GM19043 (cell line): ENCODE data around the gene PDE6D.

Source experiments
- ATAC-seq: cut with Tn5 transposase; IDR thresholded peaks from one replicate; pipeline ENCODE4 v1.9.1; 2021; ENCODE audit warnings: low read depth; ENCODE audit not compliant: unreplicated experiment

PDE6D gene

DNA sequence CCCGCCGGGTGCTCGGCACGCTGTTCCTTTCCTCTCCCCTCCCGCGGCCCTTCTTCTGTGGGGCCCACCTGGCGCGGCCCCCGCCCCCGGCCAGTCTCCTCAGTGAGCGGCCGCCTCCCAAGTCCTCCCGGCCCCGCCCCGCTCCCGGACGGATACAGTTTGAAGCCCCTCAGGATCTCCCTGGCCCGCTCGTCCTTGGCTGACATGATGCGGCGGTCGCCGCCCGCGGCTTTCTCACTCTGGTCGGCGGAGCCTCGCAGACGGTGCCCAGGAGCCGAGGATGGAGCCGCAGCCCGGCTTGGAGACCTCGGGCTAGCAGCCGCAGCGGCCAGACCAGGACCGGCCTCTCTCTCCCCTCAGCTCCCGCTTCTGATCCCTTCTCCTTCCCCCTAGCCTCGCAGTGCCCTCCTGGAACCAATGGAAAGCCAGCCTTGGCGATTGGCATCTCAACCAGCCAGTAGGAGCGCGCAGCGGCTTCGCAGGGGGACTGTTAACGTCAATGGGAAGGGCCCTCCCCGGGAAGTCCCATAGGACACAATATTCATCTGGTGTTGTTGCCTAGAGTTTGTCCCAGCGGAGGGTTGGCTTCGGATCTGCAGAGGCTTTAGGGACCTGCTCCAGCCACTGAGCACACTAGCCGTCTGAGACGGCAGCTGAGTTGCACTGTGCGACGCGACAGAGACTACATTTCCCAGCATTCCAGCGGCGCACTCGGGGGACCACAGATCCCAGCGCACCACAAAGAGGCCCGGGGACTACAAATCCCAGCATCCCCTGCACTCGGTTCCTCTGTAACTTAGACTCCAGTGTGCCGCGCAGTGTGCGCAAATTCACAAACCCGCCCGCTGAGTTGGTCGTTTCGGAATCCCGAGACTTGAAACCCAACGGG lies at the start of gene PDE6D:
TSS of gene PDE6D (minus strand) at position 374 of the 889 bp plus-strand sequence. CDS start at position 206, 168 bp downstream.
- ATAC-seq: peak; percentile 89

GRCh38 chr2:231821908-231822307 lies 40.8 kb upstream of the PDE6D start:
- ATAC-seq: no peak

GRCh38 chr2:231820786-231821303 lies 39.8 kb upstream of the PDE6D start:
- ATAC-seq: no peak

GRCh38 chr2:231819447-231820042 lies 38.5 kb upstream of the PDE6D start:
- no peak for ATAC-seq

DNA sequence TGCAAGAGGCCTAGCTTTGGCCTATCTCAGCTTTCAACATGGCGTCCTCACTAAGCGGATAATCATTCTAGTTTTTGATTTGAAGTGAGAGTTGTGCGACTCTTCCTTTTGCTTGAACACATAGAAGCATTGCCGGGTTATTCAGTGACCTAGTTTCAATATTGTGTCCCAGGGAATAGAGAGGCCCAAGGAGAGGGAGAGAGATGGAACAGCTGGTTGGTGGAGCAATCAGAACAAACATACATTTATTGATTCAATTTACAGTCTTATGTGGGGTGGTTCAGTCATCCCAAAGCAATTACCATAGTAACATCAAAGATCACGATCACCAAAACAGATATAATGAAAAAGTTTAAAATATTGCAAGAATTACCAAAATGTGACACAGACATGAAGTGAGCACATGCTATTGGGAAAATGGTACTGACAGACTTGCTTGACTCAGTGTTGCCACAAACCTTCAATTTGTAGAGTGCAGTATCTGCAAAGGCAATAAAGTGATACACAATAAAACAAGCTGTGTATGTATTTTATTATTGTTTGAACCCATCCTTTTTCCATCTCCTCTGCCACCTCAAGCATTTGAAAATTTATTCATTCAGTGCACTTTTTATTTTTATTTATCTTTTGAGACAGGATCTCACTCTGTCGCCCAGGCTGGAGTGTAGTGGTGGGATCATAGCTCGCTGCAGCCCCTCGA lies 35.4 kb upstream of the PDE6D start:
- no peak for ATAC-seq

DNA sequence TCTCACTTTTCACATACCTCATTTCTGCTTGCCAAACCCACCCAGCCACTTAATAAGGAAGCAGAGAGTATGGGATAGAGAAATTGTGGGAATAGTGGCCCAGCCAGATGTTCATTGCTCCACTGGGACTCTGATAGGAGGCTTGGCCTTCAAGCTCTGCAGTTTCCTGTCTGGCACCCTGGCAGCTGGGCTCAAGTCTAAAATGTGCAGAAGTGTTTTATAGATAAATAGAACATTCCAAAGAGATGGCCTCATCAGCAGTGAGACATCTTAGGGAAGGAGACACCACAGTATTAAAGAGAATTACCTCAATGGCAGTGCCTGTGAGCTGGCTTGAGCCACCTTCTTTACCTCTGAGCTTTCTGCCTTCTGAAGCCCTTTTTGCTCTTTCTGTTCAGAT lies 29.8 kb upstream of the PDE6D start:
- no peak for ATAC-seq

GRCh38 chr2:231807020-231807419 lies 25.9 kb upstream of the PDE6D start:
- no peak for ATAC-seq

DNA sequence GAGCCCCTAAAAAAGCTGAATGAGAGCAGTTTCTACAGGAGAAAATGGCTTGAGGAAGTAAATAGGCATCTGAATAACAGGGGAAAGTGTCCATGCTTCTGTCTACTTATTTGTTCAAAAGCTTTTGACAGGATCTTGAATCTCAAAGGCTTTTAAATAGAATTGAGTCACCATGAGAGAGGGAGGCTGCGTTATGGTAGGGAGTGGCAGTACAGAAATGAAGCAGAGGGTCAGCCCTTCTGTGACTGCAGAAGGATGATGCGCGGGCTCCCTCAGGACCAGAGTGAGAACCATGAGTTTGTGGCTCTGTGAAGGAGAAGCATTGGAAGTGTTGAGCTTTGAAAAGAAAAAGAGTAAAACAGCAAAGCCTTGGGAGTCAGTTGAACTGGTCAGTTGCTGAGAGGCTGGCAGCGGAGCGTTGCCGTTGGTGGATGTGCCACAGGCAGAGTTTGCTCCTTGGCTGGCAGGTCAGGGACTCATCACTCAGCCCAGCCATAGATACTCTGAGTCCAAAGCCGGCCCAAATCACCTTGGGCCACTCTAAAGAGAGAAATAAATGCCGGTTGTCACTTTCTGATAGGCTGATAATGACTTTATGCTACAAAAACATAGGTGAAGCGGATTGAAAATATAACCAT lies 22.5 kb upstream of the PDE6D start:
- ATAC-seq: no peak

DNA sequence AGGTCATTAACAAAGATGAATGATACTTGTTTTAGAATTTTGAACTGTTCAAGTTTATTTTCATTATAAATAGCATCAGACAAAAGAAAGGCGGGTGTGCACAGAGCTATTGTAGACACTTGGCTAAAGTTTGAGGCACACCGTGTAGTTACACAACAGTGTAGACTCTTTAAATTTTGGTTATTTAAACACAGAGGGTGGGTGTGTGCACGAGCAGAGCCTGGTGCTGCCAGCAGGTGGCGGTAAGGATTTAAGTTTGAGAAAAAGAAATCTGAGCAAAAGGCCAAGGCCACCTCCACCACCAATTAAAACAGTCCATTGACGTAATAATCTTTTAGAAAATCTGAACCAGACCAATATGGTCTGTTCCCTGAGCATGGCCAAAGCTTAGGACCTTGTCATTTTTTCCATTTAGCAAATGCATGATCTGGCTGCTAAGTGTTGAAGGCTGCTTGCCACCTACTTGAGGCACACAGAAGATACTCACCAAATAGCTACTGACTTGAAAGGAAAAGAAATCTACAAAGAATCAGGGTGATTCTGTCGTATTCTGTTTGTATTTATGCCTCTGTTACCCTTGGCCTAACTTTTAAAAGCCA lies 19.5 kb upstream of the PDE6D start:
- ATAC-seq: no peak

GRCh38 chr2:231795525-231796327 lies 14.6 kb upstream of the PDE6D start:
- no peak for ATAC-seq

- no peak for ATAC-seq
Observed at GRCh38 chr2:231794383-231794782, 13.3 kb upstream of the PDE6D start.

- no peak for ATAC-seq
Observed at GRCh38 chr2:231791107-231791506, 10.0 kb upstream of the PDE6D start.

DNA sequence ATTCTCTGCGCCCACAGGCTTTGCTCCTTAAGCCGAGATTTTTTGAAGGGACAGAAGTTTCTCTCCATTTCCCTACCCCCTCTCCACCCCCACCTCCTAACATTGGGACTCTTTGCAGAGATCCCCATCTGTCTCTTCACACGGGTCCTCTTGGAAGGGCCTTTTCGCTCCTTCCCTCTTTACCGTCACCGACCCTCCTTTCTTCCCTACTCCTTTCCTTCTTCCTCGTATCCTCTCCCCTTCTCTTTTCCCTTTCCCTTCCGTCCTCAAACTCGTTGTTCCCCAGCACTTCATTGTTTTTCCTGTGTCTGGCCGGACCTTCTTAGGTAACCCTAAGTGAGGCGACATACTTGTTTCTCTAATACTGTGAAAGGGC lies 5.8 kb upstream of the PDE6D start:
- no peak for ATAC-seq

- peak; percentile 69 for ATAC-seq
Observed at GRCh38 chr2:231786177-231786916, 5.3 kb upstream of the PDE6D start, which contains the start of gene COPS7B. Gene COPS7B (plus strand): TSS chr2:231786445. CDS start chr2:231788571, 2,126 bp downstream.

DNA sequence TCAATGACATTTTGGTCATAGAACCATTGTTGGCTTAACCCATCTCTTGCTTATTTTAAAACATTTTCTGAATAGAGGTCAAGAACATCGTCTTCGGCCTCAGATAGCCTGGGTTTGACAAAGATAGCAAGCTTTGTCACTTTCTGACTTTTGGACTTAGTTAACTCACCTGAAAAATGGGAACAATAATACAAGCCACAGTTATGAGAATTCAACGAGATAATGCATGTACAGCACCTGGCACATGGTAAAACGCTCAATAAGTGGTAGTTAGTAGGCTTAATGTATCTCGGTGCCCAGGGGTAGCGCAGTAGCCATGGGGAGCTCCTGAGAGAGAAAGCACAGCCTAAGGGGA lies 4.7 kb upstream of the PDE6D start:
- ATAC-seq: no peak

GRCh38 chr2:231785413-231785812 lies 4.3 kb upstream of the PDE6D start:
- ATAC-seq: no peak

GRCh38 chr2:231781798-231782726 lies 980 bp upstream of the PDE6D start:
- no peak for ATAC-seq
